ENCODE measurements around the gene BBS9.

BBS9 gene

GRCh38 chr7:33649476-33650441, 520.4 kb downstream of the BBS9 start:
- no peak for DNase-seq (ENCODE audit: low spot score)

GRCh38 chr7:33650828-33651227, 521.5 kb downstream of the BBS9 start:
- DNase-seq (ENCODE audit: low spot score): no peak

DNA sequence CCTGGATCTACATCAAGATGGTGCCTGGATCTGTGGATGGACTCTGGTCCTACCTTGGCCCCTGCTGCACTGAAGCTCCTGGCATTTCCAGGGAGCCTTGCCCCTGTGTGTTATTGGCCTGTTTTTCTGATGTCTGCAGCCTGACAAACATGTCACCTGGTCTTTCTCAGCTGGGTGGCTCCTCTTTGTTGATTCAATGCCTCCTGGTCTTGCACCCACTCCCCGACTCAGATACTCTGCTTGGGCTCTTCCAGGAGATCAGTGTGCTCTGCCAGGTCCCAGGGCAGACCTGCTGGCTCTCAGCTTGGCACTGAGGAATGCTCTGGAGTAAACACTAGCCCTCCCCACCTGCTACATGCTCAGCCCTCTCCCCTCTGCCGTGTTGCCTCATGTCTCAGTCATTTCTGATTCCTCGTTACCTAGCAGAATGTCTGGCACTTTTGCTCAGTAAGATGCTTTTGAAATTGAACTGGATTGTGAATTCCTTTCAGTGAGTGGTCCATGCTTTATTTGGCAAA, 522.7 kb downstream of the BBS9 start:
- no peak for DNase-seq (ENCODE audit: low spot score)

GRCh38 chr7:33654676-33655075, 525.3 kb downstream of the BBS9 start:
- DNase-seq (ENCODE audit: low spot score): no peak

All from AG08396 (cell line).